Right renal cortex interstitium (tissue), 3 donors: ENCODE results near the gene PHC2. TPM values are rescaled to one million over a fixed set of nuclear protein-coding genes. Genes with fewer than 3 reads are reported as not detected.

Experiments
- DNase-seq, 3 donors: peaks; one replicate each; pipeline ENCODE4 v3.0.0-alpha.2; 2013; ENCODE audit warnings: low read depth in 3 of 3, low spot score in 2 of 3
- polyA plus RNA-seq, 3 donors: library from polyadenylated mRNA; unstranded; fragments of 120-200 nt; gene quantifications; one replicate each; pipeline ENCODE4 v1.2.1, GENCODE V29; 2013; ENCODE audit not compliant: insufficient read length in 3 of 3

The PHC2 gene
- polyA plus RNA-seq, 3 donors = 102 to 107 (median 105) TPM

DNA sequence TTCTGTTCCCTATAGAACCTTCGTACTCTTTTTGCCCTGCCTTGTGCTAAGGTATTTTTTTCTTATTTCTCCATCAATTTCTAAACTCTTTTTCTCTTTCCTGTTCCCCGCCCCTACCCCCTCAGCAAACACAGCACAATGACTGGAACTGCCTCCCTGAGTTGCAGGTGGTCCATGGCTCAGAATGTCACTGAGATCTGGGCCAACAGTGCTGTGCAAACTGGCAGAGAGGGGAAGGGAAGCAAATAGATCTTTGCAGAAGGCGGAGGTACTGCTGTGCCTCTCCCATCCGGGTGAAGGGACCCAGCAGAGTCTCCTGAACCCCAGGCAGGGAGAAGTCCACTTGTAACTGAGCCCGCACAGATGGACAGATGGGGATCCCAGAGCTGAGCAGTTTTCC lies 77.4 kb downstream of the PHC2 start:
- no peak for DNase-seq

DNA sequence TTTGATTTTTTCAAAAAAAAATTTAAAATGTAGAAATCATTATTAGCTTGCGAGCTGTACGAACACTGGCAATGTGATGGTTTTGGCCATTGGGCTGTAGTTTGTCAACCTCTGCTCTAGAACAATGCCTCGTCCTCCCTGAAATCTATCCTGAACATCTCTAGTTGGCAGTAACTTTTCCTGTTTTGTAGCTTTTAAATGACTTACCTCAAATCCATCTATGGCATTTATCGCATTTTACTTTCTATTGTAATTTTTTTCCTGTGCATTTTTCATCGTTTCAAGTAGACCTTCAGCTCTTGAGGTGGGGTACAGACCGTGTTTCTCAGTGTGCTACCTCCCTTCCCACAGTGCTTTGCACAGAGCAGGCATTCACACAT lies 79.6 kb downstream of the PHC2 start:
- no peak for DNase-seq

DNA sequence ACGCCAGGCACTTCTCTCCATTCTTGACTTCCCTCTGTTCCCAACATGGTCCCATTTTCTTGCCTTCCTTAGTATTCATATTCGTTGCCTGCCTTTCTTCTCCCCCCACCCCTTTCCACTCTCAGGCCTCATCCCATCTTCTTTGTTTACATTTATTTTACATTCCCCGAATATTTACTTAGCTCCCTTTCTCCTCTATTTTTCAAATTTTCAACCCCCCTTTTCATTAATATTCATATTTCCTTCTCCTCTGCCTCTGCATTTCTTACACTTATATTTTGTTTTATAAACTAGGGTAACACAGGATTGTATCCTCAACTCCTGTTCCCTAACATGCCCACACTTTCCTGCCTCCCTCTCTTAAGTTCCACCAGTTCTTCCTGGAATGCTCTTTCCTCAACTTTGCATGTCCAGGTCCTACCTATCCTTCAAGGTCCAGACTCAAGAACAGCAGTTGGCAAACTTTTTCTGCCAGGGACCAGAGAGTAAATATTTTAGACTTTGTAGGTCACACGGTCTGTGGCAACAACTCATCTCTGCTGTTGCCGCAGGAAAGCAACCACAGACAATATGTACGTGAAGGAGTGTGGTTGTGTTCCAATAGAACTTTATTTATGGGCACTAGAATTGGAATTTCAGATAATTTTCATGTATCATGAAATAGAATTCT lies 80.1 kb downstream of the PHC2 start:
- no peak for DNase-seq

DNA sequence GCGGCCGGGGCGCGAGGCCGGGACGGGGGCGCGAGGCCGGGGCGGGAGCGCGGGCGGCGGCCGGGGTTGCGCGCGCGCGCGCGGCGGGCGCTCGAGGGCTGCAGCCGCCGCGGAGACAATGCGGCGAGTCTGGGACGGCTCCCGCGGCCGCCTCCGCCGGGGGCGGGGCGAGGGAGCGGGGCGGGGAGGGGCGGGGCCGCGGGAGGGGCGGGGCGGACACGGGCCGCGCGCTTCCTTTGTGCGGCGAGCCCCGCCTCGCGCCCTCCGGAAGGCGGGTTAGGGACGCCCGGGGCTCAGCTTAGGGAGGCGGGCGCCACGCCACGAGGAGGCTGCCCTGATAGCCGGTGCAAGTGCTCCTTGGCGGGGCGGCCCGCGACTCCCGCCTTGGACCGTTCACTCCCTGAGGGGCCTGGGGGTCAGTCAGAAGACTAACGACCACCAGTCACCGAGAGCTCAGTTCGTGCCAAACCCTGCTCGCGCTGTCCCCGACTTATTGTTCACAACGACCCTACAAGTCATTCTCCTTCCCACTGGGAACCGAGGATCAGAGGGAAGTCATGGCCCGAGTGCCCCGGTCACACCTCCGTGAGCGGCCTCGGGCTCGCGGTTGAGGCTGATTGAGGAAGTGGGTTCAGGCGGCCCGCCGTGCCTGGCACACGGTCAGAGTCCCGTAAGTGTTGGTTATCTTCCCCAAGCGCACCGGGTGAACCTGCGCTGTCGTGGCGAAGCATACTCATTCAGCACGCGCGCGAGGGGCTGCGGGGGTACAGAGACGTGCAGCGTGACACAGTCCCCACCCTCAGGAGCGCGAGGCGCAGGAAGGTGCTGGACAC lies 80.9 kb downstream of the PHC2 start:
- DNase-seq = no peak

DNA sequence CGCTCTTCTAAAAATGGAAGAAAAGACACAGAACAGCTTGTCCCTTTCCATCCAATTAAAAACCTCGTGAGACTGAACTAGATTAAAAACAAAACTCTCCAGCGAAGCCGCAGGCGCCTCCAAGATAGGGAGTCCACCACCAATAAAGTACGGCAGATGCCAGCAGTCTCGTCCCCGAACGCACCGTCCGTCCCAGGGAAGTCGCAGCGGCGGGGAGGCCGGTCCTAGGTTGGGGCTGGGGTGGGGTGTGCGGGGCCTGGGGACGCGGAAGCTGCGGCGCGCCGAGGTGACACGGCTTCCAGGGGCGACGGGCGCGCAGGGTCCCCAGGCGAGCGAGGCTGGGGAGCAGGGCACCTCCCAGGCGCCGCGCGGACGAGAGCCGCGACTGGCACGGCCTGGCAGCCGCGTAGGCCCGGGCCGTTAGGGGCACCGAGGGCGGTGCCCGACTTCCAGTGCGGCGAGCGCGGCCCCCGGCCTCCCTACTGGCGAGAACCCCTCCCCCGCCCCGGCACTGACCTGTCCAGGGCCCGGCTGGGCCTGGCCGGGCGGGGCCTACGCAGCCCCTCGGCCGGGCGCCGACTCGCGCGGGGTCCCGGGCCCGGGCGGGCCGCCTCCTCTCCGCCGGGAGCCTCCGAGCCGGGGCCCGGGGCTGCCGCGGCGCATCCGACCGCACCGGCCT lies 81.7 kb downstream of the PHC2 start:
- no peak for DNase-seq

DNA sequence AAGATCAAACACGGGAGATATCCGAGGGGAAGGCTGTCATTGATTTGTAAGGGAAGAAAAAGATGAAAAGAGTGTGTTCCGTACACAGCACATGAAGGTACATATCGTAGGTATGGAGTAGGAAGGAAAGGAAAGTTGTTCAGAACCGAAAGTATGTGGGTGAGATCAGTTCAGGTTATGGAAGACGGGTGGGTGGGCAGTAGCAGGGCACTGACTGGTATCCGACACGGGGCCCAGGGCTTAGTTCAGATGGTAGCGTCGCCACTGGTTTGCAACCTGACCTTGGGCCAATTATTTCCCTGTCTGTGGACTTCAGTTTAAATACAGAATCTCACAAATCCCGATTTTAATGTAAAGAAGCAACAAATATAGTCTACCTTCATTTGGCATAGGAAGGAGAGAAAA lies 82.2 kb downstream of the PHC2 start:
- no peak for DNase-seq

DNA sequence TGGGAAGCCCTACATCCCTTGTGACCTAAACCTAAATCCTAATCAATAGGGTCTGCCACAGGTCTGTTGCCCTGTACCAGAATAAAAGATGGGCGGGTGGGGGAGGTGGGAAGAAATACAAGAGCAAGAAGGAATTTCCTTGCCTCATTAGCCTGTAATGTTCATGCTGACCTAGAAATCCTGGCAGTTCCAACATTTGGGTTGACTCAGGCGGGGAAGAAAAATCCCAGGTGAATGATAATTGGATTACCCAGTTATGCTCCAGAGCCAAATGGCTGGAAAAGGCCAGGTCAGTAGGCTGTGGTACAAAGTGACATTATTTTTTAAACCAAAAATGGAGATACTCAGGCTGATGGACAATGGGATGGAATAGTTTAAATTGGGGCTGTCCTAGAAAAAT lies 82.7 kb downstream of the PHC2 start:
- no peak for DNase-seq

DNA sequence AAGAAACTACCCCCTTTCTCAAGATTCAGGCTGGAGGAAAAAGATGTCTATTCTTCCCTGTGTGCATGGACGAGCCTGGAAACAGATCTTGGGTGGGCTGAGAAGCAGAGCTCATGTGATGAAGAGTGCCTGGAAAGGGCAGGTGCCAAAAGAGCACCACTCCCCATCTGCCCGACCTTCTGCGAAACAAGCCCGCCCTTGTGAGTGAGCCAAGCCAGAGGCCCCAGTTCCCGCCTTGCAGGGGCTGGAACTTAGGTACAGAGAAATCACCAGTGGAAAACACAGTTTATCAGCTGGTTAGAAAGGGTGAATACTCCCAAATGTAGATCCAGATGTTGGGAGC lies 83.3 kb downstream of the PHC2 start:
- no peak for DNase-seq

DNA sequence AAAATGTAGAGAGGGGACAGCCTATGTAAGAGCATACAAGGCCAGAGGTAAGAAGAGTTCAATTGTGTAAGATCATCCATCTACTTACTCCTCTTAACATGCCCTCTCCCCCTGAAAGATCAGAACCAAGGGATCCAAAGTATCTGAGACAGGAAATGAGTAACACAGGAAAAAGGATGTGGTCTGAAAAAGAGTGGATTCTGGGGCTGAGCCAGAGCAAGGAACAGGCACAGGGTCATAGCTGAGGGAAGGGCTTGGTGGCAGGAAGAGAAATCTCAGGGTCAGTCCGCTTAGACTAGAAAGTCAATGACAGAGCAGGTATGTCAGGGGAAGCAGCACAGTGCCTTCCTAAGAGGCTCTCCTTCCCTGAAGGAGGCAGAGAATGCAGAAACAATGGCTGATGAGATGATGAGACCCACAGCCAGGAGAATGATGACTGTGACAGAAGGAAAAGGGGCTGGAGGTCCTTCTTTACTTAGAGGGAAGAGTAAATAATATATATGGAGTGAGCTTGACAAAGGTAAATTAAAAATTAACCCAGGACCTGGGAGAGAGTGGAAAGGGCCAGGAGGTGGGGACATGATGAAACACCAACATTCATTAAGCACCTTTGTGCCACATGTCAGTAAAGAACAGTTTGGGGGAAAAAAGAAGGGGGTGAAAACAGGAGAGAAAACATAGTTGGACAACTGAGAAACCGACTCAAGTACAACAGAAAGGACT lies 83.8 kb downstream of the PHC2 start:
- no peak for DNase-seq

DNA sequence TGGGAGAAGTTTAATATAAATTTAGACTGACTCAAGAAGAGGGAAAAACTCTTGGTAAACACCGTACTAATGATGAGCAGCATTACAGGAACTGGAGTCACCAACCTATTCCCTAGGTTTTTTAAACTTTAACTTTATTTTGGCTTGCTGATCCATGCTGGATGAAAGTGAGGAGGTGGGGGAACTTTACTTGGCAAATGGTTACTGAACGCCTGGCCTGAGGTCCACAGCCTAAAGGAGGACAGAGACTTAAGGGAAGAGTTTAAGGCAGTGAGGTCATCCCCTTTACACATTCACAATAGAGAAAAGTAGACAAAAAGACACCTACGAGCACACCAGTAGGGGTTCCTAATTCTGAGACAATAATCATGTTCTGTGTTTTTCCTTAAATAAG lies 84.4 kb downstream of the PHC2 start:
- DNase-seq = no peak

DNA sequence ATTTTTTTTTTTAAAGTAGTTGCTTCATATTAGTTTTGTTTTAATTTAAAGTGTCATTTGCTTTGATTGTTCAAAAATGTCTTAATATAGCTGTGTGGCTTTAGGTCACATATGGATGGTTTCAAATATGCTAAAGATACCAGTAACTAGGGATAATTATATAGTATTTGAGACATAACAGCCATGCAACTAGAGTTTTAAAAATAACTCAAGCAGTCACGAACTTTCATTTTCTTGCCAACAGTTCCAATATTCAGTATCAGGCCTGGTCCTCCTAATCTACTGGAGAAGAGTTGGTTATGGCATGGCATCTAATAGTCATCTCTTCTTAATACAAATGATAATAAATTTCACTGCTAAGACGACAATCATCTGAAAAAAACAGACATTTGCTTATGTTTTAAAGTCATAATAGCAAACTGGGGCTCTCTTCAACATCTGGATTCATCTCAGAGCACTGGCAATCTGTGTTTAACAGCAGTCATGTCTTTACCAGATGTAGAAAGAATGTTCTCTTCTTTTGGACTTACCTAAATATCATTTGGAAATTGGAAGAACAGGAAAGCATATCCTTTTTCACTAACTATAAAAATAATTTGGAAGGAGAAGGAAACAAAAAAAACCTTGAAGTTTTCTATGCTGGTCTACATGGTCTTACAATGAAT lies 85.9 kb downstream of the PHC2 start:
- DNase-seq = no peak

DNA sequence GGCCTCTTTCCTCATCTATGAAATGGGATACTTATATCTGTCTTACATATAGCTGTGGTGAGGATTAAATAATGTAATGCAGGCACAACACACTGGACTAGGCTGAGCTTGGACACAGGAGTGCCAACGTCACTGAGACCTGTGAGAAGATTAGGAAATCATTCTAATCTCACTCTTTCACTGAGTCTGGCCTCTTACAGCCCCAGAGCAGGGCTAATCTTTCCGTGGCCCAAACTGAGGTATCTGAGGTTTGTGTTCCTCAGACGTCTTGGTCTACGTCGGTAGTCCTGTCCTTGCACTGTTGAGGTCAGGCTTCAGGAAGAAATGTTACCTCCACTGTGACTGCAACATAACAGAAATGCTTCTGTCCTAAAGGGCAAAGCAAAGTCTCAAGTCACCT lies 87.4 kb downstream of the PHC2 start:
- no peak for DNase-seq

DNA sequence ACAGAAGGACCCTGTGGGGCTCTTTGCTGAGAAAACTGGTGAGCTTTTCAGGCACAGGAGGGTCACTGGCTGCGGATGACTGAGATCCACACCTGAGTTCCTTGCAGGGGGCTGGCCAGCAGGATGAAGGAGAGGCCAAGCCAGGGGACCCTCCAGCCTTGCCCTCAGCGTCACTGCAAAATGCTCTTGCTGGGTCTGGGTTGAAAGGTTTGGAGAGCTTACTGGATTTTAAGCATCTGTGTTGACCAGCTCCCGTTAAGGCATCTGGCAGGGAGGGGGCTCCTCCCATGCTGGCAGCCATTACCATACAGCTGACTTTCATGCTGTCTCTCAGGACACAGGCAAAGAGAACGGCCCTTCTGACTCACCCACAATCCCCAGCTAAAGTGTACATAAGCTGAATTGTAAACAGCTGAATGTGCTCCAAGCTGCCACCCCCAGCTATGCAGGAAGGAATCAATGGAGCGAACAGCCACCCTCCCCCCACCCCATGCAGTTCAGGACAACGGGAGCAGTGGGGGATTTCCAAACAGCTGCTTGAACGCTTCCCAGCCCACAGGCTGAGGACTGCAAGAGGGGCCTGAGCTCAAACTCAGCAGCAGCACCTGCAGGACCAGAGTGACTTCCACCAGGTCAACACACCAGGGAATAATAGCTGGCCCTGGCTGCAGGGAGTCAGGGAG lies 88.7 kb downstream of the PHC2 start:
- no peak for DNase-seq

DNA sequence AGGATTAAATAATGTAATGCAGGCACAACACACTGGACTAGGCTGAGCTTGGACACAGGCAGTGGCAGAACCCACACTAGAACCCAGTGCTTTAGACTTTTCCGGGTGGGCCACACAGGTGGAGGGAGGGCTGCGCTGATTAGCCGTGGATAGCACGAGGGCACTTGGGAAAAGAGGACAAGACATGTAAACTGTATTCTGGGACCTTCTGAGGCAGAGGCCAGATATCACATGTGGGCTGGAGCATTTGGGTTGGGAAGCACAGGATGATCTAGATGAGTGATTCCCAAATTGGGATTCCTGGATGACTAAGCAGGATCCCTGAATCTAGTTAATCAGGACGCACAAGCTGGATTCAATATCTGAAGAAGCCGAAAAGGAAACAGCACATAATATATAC lies 89.7 kb downstream of the PHC2 start:
- no peak for DNase-seq

DNA sequence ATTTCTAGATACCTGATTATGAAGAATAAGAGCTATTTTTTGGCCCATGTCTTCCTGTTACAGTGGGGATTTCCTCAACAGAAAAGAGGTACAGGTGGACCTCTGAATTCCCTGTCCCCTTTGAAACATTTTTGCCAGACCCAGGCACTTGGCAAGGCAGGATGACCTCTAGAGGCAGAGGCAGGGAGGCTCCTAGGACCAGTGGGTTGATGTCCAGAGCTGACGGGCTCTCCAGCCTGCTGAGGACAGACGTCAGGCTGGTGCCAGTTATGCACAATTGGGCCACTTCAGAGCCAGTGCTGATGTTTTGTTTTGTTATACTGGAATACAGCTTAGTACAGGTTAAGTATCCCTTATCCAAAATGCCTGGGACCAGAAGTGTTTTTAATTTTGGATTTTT lies 91.5 kb downstream of the PHC2 start:
- DNase-seq = no peak

DNA sequence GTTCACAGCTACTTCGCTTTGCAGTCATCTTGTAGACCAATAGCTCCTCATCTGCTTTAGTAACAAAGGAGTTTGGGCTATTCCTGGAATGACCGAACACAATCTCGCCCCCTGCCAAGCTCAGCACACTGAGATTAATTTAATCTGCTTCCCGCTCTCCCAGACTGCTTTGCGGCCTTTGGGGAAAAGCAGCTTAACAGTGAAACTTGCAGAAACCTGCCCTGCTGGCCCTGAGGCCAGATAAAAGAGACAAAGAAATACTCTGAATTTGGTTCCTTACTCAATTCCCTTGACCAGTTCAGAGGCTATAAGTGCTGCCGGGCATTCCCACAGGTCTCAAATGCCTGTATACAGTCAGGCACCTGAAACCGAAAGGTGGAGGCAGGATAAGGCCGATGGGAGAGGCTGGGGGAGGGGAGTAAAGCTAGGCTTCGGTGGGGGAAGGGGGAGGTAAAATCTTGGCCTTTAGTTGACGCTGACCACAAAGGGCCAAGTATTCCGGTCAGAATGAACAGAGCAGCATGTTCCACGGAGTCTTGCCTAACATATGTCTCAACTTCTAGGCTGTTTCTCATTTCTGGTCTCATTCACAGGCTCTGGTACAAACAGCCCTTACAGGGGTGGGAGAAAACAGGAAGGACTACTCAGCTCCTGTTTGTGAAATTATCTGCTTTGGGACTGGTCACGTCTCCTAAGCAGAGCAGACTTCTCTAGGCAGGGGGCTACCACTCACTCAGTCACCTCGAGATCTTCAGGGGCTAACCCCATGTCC lies 92.3 kb downstream of the PHC2 start:
- no peak for DNase-seq

DNA sequence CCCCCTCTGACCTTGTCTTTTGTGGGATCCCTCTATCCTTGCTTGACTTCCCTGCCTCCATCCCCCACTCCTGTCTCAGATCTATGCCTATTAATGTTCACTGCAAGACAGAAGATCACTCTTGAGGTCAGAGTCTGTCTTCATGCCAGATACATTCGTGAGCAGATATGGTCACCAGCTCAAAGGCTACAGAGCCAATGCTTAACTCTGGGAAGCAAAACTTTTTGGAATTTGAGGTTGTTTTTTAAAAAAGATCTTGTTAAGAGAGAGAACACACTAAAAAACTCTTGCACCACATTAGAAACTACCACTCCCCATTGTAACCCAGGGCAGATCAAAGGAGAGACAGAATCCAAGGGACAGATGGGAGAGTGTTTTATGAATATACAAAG lies 92.9 kb downstream of the PHC2 start:
- DNase-seq = no peak

DNA sequence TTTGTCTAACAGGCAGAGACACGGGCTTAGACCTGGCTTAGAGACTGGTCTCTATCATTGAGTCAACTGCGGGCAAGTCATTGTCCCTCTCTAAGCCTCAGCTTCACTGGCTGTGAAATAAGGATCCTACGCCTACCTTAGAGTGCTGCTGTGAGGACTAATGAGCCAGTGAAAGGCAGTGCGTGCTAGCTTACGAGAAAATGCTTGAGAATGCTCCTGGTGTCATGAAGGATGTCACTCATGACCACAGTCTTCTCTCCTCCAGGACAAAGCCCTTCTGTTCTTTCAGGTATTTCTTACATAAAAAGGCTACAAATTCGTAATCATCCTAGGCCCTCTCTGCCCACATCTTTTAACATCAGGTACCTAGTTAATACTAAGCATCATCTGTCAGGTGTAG lies 93.5 kb downstream of the PHC2 start:
- no peak for DNase-seq

DNA sequence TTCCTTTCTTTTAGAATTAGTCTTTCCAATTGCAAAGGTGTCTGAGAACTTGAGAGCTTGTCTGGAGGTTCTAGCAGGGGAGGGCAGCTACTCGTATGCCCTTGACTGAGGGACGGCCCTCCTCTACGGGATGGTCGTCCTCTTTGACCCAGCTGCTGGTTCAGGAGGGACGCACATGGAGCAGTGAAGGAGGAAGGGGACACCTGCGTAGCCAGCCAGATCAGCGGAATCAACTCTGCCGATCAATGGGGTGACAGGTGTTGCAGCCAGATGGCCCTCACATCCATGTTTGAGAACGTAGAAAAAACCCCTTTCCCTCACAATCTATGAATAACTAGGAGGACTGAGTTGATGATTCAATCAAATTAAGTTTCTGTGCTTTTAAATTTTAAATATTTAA lies 94.3 kb downstream of the PHC2 start:
- no peak for DNase-seq

DNA sequence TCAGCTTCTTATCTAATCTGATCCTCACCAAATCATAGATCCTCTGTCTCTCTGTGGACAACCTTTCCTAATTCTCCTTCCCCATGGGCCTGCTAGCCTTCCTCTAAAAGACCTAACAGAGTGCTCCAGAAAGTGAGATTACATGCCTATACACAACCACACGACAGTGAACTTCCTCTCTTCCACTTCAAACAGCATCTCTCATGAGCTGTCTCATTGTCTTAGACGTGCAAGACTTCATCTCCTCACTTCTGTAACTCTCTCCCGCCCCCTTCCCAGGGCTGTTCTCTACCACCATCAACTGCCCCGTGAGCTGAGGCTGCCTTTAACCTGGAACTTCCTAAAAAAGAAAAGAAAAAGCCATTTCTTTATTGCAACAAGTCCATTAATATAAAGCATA lies 95.9 kb downstream of the PHC2 start:
- DNase-seq = no peak
